Omental fat pad (tissue), 4 donors: ENCODE results near the gene FICD. TPM values are rescaled to one million over a fixed set of nuclear protein-coding genes. Genes with fewer than 3 reads are reported as not detected.
"Not testable (repeated sequence)": the region's sequence is repeated elsewhere in the genome, so short reads cannot be mapped to it uniquely, and the experiment has no call there.

ENCODE experiments used
- ATAC-seq: fragments of 150-250 bp; one replicate; pipeline ENCODE4 v1.9.1; 2016; ENCODE audit warnings: mild to moderate bottlenecking, moderate library complexity; ENCODE audit not compliant: low FRiP score
- DNase-seq: peaks from one replicate; pipeline ENCODE4 v3.0.0-alpha.2; 2019; ENCODE audit warnings: low spot score
- CTCF ChIP-seq, 3 donors: fragments of 450-650 bp; IDR thresholded peaks; one replicate each; pipeline ENCODE4 v1.5.1; 2016 to 2017; ENCODE audit warnings: antibody characterized with exemption in 3 of 3, mild to moderate bottlenecking in 3 of 3, moderate library complexity in 2 of 3
- total RNA-seq, 4 donors: library from RNA; depleted of rRNA; stranded (reverse); fragments of >200 nt; gene quantifications; one replicate each; pipeline ENCODE4 v1.1.0, GENCODE V29; 2016

Gene FICD
- total RNA-seq, 4 donors from 2014 or later: 6.6 to 10.6 (median 9.5) TPM

- no peak for TF ChIP-seq CTCF (IDR thresholded peaks at IDR 0.05)
- no peak for DNase-seq
- ATAC-seq: no peak
Observed at GRCh38 chr12:108484845-108485244, 30.2 kb upstream of the FICD start.

GRCh38 chr12:108485371-108485770, 29.7 kb upstream of the FICD start:
- not testable (repeated sequence) for DNase-seq, ATAC-seq

- not testable (repeated sequence) for ATAC-seq, DNase-seq
Observed at GRCh38 chr12:108487029-108487428, 28.0 kb upstream of the FICD start.

GRCh38 chr12:108491256-108491655, 23.8 kb upstream of the FICD start:
- DNase-seq: no peak
- no peak for ATAC-seq
- TF ChIP-seq CTCF (IDR thresholded peaks at IDR 0.05): no peak

GRCh38 chr12:108495054-108495453, 20.0 kb upstream of the FICD start:
- TF ChIP-seq CTCF (IDR thresholded peaks at IDR 0.05): no peak
- DNase-seq (no peak), ATAC-seq (no peak)

- TF ChIP-seq CTCF (IDR thresholded peaks at IDR 0.05): no peak
- ATAC-seq (no peak), DNase-seq (no peak)
Observed at GRCh38 chr12:108495823-108496579, 19.1 kb upstream of the FICD start.

GRCh38 chr12:108498136-108498535, 16.9 kb upstream of the FICD start:
- ATAC-seq (no peak), DNase-seq (no peak)
- TF ChIP-seq CTCF (IDR thresholded peaks at IDR 0.05): no peak

GRCh38 chr12:108502922-108503321, 12.2 kb upstream of the FICD start:
- ATAC-seq (no peak), DNase-seq (no peak)
- TF ChIP-seq CTCF (IDR thresholded peaks at IDR 0.05): no peak
